Measurements from ENCODE around the gene CHST12. TPM values are rescaled to one million over a fixed set of nuclear protein-coding genes. Genes with fewer than 3 reads are reported as not detected.

CHST12 gene
- total RNA-seq, 1 donor from 2014 or later: 29.2 TPM

DNA sequence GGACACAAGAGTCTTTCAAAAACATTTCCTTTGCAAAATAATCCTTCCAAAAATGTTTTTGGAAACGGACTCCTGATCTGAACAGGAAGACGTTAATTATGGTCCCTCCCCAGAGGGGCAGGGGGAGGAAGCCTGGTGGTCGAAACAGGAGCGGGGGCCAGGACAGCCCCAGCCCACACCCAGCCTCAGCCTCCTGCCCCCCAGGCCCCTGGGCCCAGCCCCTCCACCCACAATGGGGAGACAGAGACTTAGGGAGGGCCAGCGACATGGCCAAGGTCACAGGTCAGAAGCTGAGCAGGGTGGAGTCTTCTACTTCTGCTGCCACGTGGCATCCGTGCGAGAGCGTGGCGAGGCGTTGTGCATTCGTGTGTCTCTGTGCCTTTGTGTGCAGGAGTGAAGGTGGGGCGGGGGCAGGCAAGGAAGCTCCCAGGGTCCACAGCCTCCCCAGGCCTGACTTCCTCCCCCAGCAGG, 86.8 kb downstream of the CHST12 start:
- TF ChIP-seq, protein P1, sequence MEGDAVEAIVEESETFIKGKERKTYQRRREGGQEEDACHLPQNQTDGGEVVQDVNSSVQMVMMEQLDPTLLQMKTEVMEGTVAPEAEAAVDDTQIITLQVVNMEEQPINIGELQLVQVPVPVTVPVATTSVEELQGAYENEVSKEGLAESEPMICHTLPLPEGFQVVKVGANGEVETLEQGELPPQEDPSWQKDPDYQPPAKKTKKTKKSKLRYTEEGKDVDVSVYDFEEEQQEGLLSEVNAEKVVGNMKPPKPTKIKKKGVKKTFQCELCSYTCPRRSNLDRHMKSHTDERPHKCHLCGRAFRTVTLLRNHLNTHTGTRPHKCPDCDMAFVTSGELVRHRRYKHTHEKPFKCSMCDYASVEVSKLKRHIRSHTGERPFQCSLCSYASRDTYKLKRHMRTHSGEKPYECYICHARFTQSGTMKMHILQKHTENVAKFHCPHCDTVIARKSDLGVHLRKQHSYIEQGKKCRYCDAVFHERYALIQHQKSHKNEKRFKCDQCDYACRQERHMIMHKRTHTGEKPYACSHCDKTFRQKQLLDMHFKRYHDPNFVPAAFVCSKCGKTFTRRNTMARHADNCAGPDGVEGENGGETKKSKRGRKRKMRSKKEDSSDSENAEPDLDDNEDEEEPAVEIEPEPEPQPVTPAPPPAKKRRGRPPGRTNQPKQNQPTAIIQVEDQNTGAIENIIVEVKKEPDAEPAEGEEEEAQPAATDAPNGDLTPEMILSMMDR (IDR thresholded peaks at IDR 0.05): no peak
- ATAC-seq (no peak), DNase-seq (no peak)
- Histone ChIP-seq H3K27me3 (ENCODE audit: low read depth) (peaks cover 4% of the 10 kb centered on the region), H3K4me1 (peaks cover 45% of the 10 kb centered on the region), H3K36me3 (no peaks in the 10 kb centered on the region), H3K9me3 (no peaks in the 10 kb centered on the region), H3K27ac (no peak overlapping the region), H3K4me3 (no peak overlapping the region)
- intact Hi-C loops (cut with DNase I): no loop called here

DNA sequence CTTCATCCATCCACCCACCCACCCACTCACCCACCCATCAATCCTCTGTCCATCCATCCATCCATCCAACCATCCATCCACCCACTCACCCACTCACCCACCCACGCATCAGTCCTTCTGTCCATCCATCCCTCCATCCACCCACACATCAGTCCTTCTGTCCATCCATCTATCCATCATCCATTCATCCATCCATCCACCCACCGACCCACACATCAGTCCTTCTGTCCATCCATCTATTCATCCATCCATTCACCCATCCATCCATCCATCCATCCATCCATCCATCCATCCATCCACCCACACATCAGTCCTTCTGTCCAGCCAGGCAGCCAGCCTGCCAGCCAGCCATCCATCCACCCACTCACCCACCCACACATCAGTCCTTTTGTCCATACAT, 88.6 kb downstream of the CHST12 start:
- no peak for ATAC-seq

DNA sequence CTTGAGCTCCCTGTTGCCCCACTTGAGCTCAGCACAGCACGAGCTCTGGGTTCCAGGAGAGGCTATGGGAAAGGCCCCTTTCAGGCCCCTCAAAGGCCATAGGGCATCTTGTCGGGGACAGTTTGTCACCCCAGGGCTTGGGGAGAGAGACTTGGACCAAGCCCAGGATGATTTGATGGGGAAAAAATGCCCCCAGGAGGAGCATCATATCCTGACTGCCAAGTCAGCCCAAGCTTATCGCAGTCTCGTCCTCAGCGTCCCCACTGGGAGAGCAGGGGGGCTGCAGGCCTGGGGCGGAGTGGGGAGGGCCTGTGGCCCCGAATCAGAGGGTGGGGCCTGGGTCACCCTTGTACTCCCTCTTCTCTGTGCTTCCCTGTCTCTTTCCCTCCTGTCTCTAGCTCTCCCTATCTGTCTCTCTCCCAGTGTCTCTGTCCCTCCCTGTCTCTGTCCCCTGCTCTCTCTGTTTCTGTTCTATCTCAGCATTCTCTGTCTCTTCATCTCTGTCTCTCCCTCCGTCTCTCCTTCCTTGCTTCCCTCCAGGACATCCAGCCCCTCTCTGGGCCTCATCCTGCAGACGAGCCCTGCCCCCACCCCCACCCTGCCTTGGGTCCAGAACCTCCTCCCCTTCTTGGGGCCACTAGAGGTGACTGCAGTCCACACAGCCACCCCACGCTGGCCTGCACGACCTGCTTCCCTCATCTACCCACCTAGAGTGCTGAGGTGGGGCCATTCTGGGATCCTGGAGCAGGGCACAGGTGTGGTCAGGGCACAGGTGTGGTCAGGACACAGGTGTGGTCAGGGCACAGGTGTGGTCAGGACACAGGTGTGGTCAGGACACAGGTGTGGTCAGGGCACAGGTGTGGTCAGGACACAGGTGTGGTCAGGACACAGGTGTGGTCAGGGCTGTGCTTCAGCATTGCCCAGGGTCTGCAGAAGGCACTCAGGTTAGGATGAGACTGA, 90.1 kb downstream of the CHST12 start:
- peaks cover 37% of the 10 kb centered on the region for H3K4me1 ChIP-seq
- ATAC-seq (no peak), DNase-seq (no peak)
- H3K27me3 ChIP-seq (ENCODE audit: low read depth): peaks cover 22% of the 10 kb centered on the region
- TF ChIP-seq, protein P1 (IDR thresholded peaks at IDR 0.05): no peak
- H3K9me3 ChIP-seq: no peaks in the 10 kb centered on the region
- H3K4me3 ChIP-seq: no peak overlapping the region
- no peaks in the 10 kb centered on the region for H3K36me3 ChIP-seq
- H3K27ac ChIP-seq: no peak overlapping the region
- intact Hi-C loops (cut with DNase I): no loop called here

More for the DNA sequence above, 88.6 kb downstream of the CHST12 start:
- no peak for DNase-seq
- H3K4me1 ChIP-seq: peaks cover 45% of the 10 kb centered on the region
- no peaks in the 10 kb centered on the region for H3K9me3 ChIP-seq
- H3K27ac ChIP-seq: no peak overlapping the region
- intact Hi-C loops (cut with DNase I): no loop called here
- H3K36me3 ChIP-seq: no peaks in the 10 kb centered on the region
- no peak overlapping the region for H3K4me3 ChIP-seq
- peaks cover 12% of the 10 kb centered on the region for H3K27me3 ChIP-seq (ENCODE audit: low read depth)
- TF ChIP-seq, protein P1 (IDR thresholded peaks at IDR 0.05): no peak

DNA sequence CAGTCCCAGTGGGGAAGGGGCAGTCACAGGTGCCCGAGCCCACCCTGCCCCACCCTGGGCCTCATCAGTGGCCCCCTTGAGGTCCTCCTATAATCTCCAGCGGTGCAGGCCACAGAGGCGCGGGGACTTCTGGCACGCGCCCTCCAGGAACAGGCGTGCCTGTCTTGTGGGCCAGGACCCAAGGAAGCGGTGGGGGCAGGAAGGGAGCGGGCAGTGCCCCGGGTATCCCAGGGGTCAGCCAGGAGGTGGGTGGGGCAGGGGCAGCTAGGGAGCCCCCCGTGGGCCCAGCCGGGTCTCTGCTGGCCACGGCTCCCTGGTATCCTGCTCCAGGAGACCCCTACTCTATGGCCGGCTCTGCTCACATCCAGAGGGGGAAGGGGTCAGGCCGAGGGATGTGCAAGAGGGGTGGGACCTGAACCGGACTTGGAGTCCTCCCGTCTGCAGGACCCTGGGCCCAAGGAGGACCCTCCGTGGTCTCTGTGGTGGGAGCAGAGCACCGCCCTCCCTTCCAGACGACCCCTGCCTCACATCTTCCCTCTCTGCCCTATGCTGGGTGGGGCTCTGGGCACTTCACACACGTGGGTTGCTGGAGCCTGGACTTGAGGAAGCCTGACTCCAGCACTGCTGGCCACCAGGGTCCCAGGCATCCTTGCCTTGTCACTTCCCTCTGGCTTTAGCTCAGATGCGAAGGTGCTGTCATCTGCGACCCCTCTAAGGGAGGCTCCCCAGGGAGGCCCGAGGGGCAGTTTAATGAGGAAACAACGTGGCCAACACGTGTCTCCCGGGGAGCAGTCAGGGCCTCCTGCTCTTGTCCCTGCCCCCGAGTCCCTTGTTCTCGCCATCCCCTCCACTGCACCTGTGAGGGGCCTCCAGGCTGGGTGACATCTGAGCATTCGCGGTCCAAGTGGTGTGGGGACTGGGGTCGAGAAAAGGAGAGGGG, 91.0 kb downstream of the CHST12 start:
- Histone ChIP-seq H3K4me1 (peaks cover 30% of the 10 kb centered on the region), H3K27me3 (ENCODE audit: low read depth) (peaks cover 30% of the 10 kb centered on the region), H3K9me3 (no peaks in the 10 kb centered on the region), H3K36me3 (no peaks in the 10 kb centered on the region), H3K4me3 (no peak overlapping the region), H3K27ac (no peak overlapping the region)
- intact Hi-C loops (cut with DNase I): no loop called here
- TF ChIP-seq, protein P1 (IDR thresholded peaks at IDR 0.05): no peak
- peak in 1 of 2 donors; percentile 24 for ATAC-seq
- no peak for DNase-seq
